ES-I3 (cell line): ENCODE measurements around the gene DDX1.

ENCODE experiments used
- H3K36me3 ChIP-seq: 2 replicates; pipeline ENCODE4 v1.6.1; 2013; ENCODE audit warnings: mild to moderate bottlenecking, low read length, control low read depth, moderate library complexity; ENCODE audit not compliant: insufficient read depth
- H3K4me1 ChIP-seq: 2 replicates; pipeline ENCODE4 v1.6.1; 2013; ENCODE audit warnings: mild to moderate bottlenecking, control low read depth, low read length; ENCODE audit not compliant: insufficient read depth
- H3K9ac ChIP-seq: 2 replicates; pipeline ENCODE4 v1.6.1; 2013; ENCODE audit warnings: low read depth, mild to moderate bottlenecking, low read length, moderate library complexity
- H3K9me3 ChIP-seq: 2 replicates; pipeline ENCODE4 v1.6.1; 2013; ENCODE audit warnings: mild to moderate bottlenecking, low read length, moderate library complexity; ENCODE audit not compliant: control insufficient read depth, insufficient read depth

Gene DDX1

GRCh38 chr2:15643791-15644585 lies 52.3 kb downstream of the DDX1 start:
- Histone ChIP-seq H3K36me3 (peaks cover 4% of the 10 kb centered on the region; the same call in 1 of the 2 replicates), H3K9ac (no peak overlapping the region), H3K9me3 (peaks cover 4% of the 10 kb centered on the region; the same call in 1 of the 2 replicates)

GRCh38 chr2:15645300-15645699 lies 53.6 kb downstream of the DDX1 start:
- peaks cover 4% of the 10 kb centered on the region; the same call in 1 of the 2 replicates for H3K9me3 ChIP-seq
- no peak overlapping the region for H3K9ac ChIP-seq
- H3K4me1 ChIP-seq, result peaks cover 4% of the 10 kb centered on the region; the same call in 1 of the 2 replicates
- peaks cover 4% of the 10 kb centered on the region; the same call in 1 of the 2 replicates for H3K36me3 ChIP-seq

More at GRCh38 chr2:15643791-15644585, 52.3 kb downstream of the DDX1 start:
- peaks cover 4% of the 10 kb centered on the region; the same call in 1 of the 2 replicates for H3K4me1 ChIP-seq

- H3K9ac ChIP-seq, result no peak overlapping the region
- peaks cover 4% of the 10 kb centered on the region; the same call in 1 of the 2 replicates for H3K36me3 ChIP-seq
- peaks cover 4% of the 10 kb centered on the region; the same call in 1 of the 2 replicates for H3K4me1 ChIP-seq
- peaks cover 2% of the 10 kb centered on the region; the same call in 1 of the 2 replicates for H3K9me3 ChIP-seq
Observed at GRCh38 chr2:15645720-15646385, 54.2 kb downstream of the DDX1 start.

GRCh38 chr2:15646661-15647060 lies 55.0 kb downstream of the DDX1 start:
- H3K36me3 ChIP-seq, result no peaks in the 10 kb centered on the region
- H3K9ac ChIP-seq, result no peak overlapping the region
- H3K4me1 ChIP-seq, result peaks cover 4% of the 10 kb centered on the region; the same call in 1 of the 2 replicates
- H3K9me3 ChIP-seq, result no peaks in the 10 kb centered on the region; the same call in 1 of the 2 replicates

- Histone ChIP-seq H3K9me3 (no peaks in the 10 kb centered on the region), H3K9ac (no peak overlapping the region), H3K36me3 (no peaks in the 10 kb centered on the region), H3K4me1 (peaks cover 4% of the 10 kb centered on the region; the same call in 1 of the 2 replicates)
Observed at GRCh38 chr2:15647622-15648590, 56.2 kb downstream of the DDX1 start.

- Histone ChIP-seq H3K4me1 (peaks cover 4% of the 10 kb centered on the region; the same call in 1 of the 2 replicates), H3K9ac (no peak overlapping the region), H3K9me3 (no peaks in the 10 kb centered on the region), H3K36me3 (no peaks in the 10 kb centered on the region)
Observed at GRCh38 chr2:15648593-15649525, 57.2 kb downstream of the DDX1 start.

GRCh38 chr2:15649561-15650255 lies 58.0 kb downstream of the DDX1 start:
- Histone ChIP-seq H3K36me3 (no peaks in the 10 kb centered on the region), H3K9ac (no peak overlapping the region), H3K4me1 (peaks cover 4% of the 10 kb centered on the region; the same call in 1 of the 2 replicates), H3K9me3 (no peaks in the 10 kb centered on the region)

GRCh38 chr2:15650616-15651366 lies 59.1 kb downstream of the DDX1 start:
- Histone ChIP-seq H3K9ac (no peak overlapping the region), H3K9me3 (no peaks in the 10 kb centered on the region), H3K4me1 (peaks cover 2% of the 10 kb centered on the region; the same call in 1 of the 2 replicates), H3K36me3 (no peaks in the 10 kb centered on the region)

GRCh38 chr2:15651367-15651727 lies 59.7 kb downstream of the DDX1 start:
- Histone ChIP-seq H3K9ac (no peak overlapping the region), H3K9me3 (no peaks in the 10 kb centered on the region), H3K4me1 (no peaks in the 10 kb centered on the region), H3K36me3 (no peaks in the 10 kb centered on the region)

- H3K4me1 ChIP-seq, result no peaks in the 10 kb centered on the region
- H3K36me3 ChIP-seq, result no peaks in the 10 kb centered on the region
- no peaks in the 10 kb centered on the region for H3K9me3 ChIP-seq
- no peak overlapping the region for H3K9ac ChIP-seq
Observed at GRCh38 chr2:15652252-15652651, 60.6 kb downstream of the DDX1 start.

- Histone ChIP-seq H3K9me3 (no peaks in the 10 kb centered on the region), H3K4me1 (no peaks in the 10 kb centered on the region), H3K36me3 (no peaks in the 10 kb centered on the region), H3K9ac (no peak overlapping the region)
Observed at GRCh38 chr2:15652801-15653200, 61.1 kb downstream of the DDX1 start.
